Nephron progenitor cell (in vitro differentiated cells): Measurements from ENCODE around the gene OLFM2.
A peak's percentile ranks its signal among the peaks of the same experiment; 100 is the strongest.

Experiments used
- DNase-seq: peaks from one replicate; pipeline ENCODE4 v3.0.0; 2021
- H3K27ac Mint-ChIP-seq: 2 replicates; pipeline ENCODE4 v1.8.0; 2021; ENCODE audit warnings: mild to moderate bottlenecking, moderate library complexity, mixed read lengths
- H3K27me3 Mint-ChIP-seq: 2 replicates; pipeline ENCODE4 v1.8.0; 2021; ENCODE audit warnings: mild to moderate bottlenecking, low read depth, mixed read lengths; ENCODE audit not compliant: poor library complexity
- H3K36me3 Mint-ChIP-seq: 2 replicates; pipeline ENCODE4 v1.8.0; 2021; ENCODE audit warnings: low read depth, mixed read lengths
- H3K4me1 Mint-ChIP-seq: 2 replicates; pipeline ENCODE4 v1.8.0; 2021; ENCODE audit warnings: mixed read lengths
- H3K4me3 Mint-ChIP-seq: 2 replicates; pipeline ENCODE4 v1.8.0; 2021; ENCODE audit warnings: mild to moderate bottlenecking, moderate library complexity, mixed read lengths
- H3K9me3 Mint-ChIP-seq: 2 replicates; pipeline ENCODE4 v1.8.0; 2021; ENCODE audit warnings: mild to moderate bottlenecking, moderate library complexity, mixed read lengths
- TF ChIP-seq, protein P1 (sequence below): fragments of 200-600 bp; sonication (generic); IDR thresholded peaks from 2 replicates; pipeline ENCODE4 v1.5.0; 2021; ENCODE audit warnings: antibody characterized with exemption

The OLFM2 gene

DNA sequence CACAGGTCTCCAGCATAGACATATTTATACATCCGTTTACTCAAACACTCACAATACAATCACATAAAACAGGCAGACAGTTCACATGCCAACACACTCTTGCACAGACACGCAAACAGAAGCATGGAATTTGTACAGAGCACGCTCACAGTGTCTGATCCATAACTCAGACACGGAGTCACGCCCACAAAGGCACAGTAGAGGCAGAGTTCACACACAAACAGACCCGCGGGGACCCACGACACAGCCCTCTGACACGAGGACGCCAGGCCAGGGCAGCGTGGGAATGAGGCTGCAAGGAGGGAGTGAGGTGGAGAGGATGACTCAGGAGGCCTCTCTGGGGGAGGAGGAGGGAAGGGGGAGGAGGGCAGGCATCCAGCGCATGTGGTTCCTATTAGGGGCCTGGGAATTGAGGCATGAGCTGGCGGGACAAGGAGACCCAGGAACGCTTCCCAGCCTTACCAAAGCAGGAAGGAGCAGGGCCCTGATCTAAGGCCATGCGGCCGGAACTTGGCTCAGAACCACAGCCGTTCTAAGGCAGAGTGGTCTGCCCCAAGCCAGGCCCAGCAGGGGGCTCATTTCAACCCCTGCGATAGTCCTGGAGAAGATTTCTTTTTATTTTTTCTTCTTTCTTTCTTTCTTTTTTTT, 9.1 kb upstream of the OLFM2 start:
- H3K36me3 Mint-ChIP-seq, result no peaks in the 10 kb centered on the region
- DNase-seq, result peak; percentile 56
- peaks cover 20% of the 10 kb centered on the region for H3K9me3 Mint-ChIP-seq
- peak overlapping the region; percentile 85 for H3K27ac Mint-ChIP-seq
- TF ChIP-seq, protein P1, sequence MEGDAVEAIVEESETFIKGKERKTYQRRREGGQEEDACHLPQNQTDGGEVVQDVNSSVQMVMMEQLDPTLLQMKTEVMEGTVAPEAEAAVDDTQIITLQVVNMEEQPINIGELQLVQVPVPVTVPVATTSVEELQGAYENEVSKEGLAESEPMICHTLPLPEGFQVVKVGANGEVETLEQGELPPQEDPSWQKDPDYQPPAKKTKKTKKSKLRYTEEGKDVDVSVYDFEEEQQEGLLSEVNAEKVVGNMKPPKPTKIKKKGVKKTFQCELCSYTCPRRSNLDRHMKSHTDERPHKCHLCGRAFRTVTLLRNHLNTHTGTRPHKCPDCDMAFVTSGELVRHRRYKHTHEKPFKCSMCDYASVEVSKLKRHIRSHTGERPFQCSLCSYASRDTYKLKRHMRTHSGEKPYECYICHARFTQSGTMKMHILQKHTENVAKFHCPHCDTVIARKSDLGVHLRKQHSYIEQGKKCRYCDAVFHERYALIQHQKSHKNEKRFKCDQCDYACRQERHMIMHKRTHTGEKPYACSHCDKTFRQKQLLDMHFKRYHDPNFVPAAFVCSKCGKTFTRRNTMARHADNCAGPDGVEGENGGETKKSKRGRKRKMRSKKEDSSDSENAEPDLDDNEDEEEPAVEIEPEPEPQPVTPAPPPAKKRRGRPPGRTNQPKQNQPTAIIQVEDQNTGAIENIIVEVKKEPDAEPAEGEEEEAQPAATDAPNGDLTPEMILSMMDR, result no peak
- peaks cover 25% of the 10 kb centered on the region for H3K27me3 Mint-ChIP-seq
- H3K4me3 Mint-ChIP-seq, result peak overlapping the region; percentile 4
- H3K4me1 Mint-ChIP-seq, result peaks cover 27% of the 10 kb centered on the region

DNA sequence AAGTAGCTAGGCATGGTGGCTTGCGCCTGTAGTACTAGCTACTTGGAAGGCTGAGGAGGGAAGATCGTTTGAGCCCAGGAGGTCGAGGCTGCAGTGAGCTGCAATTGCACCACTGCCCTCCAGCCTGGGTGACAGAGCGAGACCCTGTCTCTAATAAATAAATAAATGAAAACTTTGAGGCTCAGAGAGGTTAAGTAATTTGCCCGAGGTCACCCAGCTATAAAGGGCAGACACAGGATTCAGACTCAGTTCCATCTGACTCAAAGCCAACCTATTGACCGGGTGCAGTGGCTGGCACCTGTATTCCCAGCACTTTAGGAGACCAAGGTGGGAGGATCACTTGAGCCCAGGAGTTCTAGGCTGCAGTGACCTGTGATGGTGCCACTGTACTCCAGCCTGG, 7.4 kb upstream of the OLFM2 start:
- H3K4me3 Mint-ChIP-seq, result no peak overlapping the region
- TF ChIP-seq, protein P1, result no peak
- DNase-seq, result no peak
- H3K27ac Mint-ChIP-seq, result no peak overlapping the region
- H3K9me3 Mint-ChIP-seq, result peaks cover 20% of the 10 kb centered on the region
- H3K4me1 Mint-ChIP-seq, result peaks cover 27% of the 10 kb centered on the region
- H3K36me3 Mint-ChIP-seq, result no peaks in the 10 kb centered on the region
- peaks cover 32% of the 10 kb centered on the region for H3K27me3 Mint-ChIP-seq

DNA sequence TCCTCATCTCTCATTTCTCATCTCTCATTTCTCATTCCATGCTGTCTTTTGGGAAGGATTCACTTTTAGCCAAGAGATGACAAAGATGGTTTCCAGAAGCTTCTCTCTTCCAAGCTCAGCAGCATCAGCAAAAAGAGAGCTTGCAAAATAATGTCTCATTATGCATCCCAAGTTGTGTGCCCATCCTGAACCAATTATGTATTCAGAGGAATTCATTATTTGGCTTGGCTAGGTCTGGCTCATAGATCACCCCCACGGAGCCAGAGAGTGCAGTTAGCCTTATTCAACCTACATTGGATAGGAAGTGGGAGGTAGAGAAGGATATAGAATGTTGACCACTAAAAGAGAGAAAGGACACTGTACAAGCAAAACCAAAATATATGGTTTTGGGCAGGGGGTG, 5.4 kb upstream of the OLFM2 start:
- Mint-ChIP-seq H3K4me3 (no peak overlapping the region), H3K9me3 (peaks cover 20% of the 10 kb centered on the region), H3K27me3 (peaks cover 43% of the 10 kb centered on the region), H3K4me1 (peaks cover 26% of the 10 kb centered on the region), H3K36me3 (no peaks in the 10 kb centered on the region), H3K27ac (no peak overlapping the region)
- DNase-seq, result no peak
- TF ChIP-seq, protein P1, result no peak

DNA sequence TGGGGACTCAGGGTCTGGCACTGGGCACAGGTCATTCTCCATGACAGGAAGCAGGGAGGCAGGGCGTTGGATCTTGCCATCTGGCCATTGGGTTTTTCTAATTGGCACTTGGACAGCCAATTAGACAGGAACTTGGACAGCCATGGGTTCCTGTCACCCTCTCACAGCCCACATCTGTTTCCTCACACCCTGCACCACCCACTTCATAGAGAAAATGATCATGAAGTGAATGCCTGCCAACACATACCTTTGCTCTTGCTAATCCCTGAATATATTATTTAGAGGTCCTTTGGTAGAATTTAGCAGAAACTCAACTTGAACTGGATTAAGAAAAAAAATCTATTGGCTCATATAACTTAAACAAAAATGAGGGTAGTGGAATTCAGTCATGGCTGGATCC, 4.9 kb upstream of the OLFM2 start:
- Mint-ChIP-seq H3K9me3 (peaks cover 20% of the 10 kb centered on the region), H3K36me3 (no peaks in the 10 kb centered on the region), H3K4me3 (no peak overlapping the region), H3K27ac (no peak overlapping the region), H3K27me3 (peaks cover 44% of the 10 kb centered on the region), H3K4me1 (peaks cover 23% of the 10 kb centered on the region)
- TF ChIP-seq, protein P1, result no peak
- DNase-seq, result no peak

DNA sequence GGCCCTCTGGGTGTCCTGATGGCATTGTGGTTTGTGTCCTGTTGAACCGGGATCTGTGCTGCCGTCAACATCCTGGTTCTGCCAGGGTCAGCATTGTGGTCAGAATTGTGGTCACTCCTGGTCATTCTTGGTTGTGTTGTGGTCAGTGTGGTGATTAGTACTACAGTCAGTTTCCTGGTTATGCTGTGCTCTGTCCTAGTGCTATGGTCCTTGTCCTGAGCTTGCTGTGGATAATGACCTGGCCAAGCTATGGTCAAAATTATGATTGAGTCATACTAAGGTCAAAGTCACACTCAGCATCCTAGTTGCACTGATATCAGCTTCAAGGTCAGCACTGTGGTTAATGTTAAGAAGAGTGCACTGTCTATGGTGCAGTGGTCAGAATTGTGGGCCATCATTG, 4.5 kb upstream of the OLFM2 start:
- H3K27me3 Mint-ChIP-seq, result peaks cover 45% of the 10 kb centered on the region
- DNase-seq, result no peak
- TF ChIP-seq, protein P1, result no peak
- no peak overlapping the region for H3K27ac Mint-ChIP-seq
- H3K4me1 Mint-ChIP-seq, result peaks cover 24% of the 10 kb centered on the region
- H3K9me3 Mint-ChIP-seq, result peaks cover 20% of the 10 kb centered on the region
- H3K4me3 Mint-ChIP-seq, result no peak overlapping the region
- H3K36me3 Mint-ChIP-seq, result no peaks in the 10 kb centered on the region

DNA sequence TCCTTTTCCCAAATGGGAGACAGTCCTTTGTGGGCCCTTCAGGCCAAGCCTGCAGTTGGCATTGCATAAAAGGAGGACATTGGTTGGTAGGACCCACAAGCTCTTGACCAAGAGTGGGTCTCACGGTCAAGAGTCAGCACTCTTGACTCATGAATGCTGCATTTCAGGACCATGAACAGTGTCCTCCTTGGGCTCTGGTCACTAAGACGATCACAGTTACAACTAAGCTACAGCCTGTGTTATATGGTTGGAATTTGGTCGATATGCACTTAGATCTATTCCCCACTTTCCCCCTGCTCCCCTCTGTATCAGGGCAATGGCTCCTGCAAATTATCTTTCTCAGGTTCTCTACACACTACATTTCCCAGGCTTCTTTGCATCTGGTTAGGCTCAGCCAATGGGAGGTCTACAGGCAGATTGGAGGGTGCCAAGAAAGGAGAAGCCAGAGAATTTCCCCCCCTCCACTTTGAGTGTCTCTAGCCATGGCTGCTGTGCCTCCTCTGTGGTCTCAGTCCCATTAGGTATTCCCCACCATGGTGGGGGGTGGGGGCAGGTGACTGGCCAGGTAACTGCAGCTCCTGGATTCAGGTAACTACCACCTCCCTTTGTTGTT, 3.1 kb upstream of the OLFM2 start:
- Mint-ChIP-seq H3K36me3 (no peaks in the 10 kb centered on the region), H3K27me3 (peaks cover 59% of the 10 kb centered on the region), H3K4me3 (no peak overlapping the region), H3K9me3 (peaks cover 20% of the 10 kb centered on the region), H3K4me1 (peaks cover 26% of the 10 kb centered on the region), H3K27ac (no peak overlapping the region)
- TF ChIP-seq, protein P1, result no peak
- DNase-seq, result no peak
